OCI-LY7 (cell line): ENCODE data around the gene EVX2.

Experiments used
- CTCF ChIP-seq: fragments of 200-600 bp; sonication (generic); conservative IDR thresholded peaks from 2 replicates; pipeline ENCODE4 v1.5.1; 2014; ENCODE audit warnings: mild to moderate bottlenecking, antibody characterized with exemption, low read length, moderate library complexity, mixed read lengths
- EZH2phosphoT487 ChIP-seq: fragments of 200-600 bp; sonication (generic); IDR thresholded peaks from 2 replicates; pipeline ENCODE4 v1.6.1; 2018; ENCODE audit warnings: low read depth, borderline replicate concordance, mild to moderate bottlenecking, mixed run types, antibody characterized with exemption, low read length, moderate library complexity, mixed read lengths

DNA sequence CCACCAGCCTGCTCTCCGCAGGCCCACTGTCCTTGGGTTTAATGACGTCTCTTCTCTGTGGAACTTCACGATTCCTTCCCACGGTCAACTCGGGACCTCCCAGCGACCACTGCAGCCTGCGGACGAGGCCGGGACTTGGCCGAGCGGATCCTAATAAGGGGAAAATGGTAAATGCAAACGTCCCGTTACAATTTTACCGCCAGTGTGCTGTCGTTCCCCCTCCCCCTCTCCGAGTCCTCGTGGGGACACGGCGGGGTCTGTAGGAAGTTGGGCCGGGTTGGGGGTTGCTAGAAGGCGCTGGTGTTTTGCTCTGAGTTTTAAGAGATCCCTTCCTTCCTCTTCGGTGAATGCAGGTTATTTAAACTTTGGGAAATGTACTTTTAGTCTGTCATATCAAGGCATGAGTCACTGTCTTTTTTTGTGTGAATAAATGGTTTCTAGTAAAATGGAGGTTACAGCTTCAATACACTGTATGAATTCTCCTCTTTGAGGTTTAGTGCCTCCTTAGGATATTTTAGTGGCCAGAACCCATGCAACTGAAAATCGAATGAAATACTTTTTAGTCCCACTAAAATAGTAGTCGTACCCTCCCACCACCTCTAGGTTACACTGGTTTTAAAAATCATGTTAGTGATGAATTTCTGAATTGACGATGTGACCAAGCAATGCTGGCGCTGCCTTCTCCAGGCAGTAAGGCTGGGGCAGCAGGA lies 25.6 kb upstream of the EVX2 start:
- TF ChIP-seq CTCF (no peak), EZH2phosphoT487 (no peak)
